ENCODE data around the gene PDCD4.
A peak's percentile ranks its signal among the peaks of the same experiment; 100 is the strongest.

PDCD4 gene

GRCh38 chr10:110862961-110863360, 8.8 kb upstream of the PDCD4 start:
- no peak for DNase-seq

GRCh38 chr10:110863361-110863760, 8.4 kb upstream of the PDCD4 start:
- no peak for DNase-seq

DNA sequence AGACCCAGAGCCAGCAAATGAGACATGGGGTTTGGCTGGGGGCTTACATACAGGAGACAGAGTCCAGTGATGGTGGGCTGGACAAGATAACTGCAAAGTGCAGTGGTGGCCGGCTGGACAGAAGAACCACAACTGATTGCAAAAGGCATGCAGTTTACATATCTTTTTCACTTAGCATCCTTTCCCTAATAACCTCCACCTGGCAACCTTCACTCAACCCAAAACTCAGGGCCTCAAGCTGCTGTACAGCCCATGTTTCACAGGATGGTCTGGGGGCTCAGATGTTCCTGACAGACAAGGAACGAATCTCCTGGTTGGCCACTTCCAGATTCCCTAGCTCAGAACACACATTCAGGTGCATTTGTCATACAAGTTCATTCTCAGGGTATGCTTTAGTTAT, 7.8 kb upstream of the PDCD4 start:
- no peak for DNase-seq

DNA sequence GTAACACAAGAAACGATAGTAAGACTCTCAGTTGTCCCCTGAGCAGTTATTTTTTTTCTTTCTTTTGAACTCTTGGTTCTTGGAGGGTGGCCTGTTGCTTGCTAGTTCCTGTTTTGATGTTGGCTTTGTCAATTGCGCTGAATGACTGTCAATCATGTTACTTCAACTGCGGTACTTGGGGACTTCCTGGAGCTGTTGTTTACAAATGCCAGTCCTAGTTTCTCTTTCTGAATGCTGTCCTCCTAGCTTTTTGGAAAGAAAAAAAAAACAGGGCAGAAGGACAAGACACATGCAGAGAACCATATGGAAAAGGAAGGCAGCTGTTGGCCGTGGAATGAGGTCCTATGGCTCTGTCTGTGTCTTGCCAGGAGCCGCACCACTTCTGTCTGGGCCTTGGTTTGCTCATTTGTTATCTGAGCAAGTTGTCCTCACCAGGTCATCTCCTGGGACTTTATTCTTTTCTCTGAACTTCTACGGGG, 7.0 kb upstream of the PDCD4 start:
- peak; percentile 95 for DNase-seq

DNA sequence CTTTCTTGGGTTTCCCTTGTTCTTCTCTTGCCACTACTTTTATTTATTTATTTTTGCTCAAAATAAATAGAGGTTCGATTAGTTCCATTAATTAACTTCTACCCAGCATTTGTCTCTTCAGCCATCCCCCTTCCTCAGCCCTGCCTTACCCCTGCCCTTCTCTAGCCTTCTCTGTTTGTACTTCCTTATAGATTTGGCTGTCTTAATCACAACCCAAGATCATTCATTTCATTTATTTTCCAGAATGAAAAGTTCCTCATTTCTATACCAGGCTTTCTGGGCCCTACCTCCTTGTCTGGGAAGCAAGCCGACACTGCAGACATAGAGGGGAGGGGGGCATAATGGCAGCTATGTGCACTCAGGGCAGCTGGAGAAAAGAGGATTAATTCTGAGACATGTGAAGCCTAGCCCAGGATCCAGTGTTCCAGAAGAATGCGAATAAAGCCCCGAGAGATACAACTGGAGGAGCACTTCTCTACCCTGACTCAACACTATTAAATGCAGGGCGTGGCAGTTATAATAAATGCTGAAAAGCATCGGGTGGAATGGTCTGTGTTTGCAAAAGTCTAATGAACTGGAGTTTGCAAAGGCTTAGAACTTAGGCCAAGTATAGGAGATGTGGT, 6.4 kb upstream of the PDCD4 start:
- DNase-seq = peak; percentile 76

DNA sequence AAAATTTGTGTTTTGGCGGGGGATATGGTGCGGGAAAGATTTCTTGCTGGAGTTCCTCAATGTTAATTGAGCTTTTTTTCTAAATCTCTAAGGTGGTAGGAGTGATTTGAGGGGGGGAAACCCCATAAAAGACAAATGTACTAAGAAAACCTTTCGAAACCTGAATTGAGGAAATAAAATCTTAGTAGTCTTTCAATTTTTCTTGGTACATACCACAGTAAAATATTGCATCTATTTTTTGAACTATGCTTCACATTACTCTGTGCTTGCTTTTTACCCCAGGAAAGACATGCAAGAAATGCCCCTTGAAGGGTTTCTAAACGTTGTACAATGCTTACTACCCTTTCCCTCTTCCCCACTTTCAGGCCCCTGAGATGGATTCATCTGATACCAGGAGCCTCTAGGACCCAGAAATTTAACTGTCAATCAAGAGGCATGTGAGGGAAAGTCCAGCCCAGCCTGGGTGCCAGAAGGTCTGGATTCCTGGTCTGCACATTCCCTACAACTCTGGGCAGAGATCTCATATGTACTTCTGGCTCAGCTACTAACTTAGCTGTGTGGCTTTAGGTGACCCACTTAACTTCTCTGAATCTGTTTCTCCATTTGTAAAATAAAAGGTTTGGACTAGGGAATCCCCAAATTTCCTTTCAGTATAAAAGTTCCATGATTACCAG, 5.8 kb upstream of the PDCD4 start:
- peak; percentile 60 for DNase-seq

DNA sequence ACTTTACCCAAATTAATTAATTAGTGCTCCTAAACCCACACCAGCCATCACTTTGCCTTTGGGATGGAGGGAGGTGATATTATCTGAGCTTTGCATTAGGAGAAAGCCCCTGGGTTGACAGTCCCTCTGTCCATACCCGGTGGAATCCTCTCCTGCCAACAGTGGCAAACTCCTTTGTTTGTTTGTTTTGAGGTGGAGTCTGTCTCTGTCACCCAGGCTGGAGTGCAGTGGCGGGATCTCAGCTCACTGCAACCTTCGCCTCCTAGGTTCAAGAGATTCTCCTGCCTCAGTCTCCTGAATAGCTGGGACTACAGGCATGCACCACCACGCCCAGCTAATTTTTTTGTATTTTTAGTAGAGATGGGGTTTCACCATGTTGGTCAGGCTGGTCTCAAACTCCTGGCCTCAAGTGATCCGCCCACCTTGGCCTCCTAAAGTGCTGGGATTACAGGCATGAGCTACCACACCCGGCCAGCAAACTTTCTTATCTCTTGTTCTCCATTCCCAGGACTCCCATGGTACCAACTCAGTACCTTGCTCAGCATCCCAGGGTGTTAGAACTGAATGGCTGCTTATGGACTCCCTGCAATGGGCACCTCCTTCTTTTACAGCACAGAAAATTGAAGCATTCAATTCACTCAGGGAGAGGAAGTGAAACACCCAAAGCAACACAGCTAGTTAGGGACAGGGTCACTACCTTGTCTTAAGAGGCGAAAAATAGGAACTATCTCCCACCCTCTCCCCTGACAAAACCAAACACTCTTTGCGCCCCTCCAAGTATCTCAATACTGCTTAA, 4.5 kb upstream of the PDCD4 start:
- peak; percentile 39 for DNase-seq

DNA sequence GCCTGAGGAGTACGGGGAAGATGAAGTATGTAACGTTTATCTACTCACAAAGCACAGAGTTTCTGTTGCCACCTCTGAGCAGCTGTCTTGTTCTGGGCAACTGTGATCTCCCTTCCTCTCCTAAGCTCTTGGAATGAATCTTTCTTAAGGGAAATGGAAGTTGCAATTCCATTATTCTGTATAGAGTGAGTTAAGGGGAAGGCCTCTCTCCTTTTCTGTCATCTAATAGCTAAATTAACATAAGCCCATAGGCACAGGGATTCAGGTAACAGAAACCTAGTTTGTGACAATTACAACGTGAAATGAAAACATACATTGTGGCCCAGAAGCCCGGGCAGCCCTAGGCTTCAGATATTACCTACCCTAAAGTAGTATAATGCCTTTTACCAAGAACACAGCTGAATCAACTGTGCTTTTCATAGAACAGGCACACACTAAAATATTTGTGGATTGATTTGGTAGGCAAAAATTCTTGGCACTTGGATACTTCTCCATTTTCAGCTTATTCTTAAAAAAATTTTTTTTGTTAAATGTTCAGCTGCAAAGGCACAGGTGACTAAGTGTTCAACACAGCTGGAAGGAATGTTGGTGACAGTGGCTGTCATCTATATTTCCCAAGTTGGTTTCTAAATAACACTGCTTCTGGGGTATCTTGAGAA, 3.8 kb upstream of the PDCD4 start:
- DNase-seq = no peak

DNA sequence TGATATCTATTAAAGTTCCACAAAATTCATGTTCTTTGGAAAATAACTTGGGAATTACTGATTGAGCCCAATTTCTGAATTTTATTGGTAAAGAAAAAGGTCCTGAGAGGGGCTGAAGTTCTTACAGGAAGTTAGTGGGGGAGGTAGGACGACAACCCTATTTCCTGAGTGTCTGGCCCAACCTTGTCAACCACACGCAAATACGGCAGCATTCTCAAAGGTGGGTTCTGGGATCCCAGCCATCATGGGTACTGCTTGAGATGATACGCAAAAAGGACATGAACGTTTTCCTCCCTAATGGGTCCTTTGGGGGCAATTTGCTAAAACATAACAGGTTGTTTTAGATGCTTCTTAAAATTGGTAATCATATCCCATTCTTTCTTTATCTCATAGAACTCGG, 2.7 kb upstream of the PDCD4 start:
- DNase-seq = no peak

- DNase-seq = peak; percentile 62
Measured at GRCh38 chr10:110870823-110871297, 868 bp upstream of the PDCD4 start.

GRCh38 chr10:110872145-110872983, 636 bp downstream of the PDCD4 start:
- DNase-seq = peak; percentile 96

DNA sequence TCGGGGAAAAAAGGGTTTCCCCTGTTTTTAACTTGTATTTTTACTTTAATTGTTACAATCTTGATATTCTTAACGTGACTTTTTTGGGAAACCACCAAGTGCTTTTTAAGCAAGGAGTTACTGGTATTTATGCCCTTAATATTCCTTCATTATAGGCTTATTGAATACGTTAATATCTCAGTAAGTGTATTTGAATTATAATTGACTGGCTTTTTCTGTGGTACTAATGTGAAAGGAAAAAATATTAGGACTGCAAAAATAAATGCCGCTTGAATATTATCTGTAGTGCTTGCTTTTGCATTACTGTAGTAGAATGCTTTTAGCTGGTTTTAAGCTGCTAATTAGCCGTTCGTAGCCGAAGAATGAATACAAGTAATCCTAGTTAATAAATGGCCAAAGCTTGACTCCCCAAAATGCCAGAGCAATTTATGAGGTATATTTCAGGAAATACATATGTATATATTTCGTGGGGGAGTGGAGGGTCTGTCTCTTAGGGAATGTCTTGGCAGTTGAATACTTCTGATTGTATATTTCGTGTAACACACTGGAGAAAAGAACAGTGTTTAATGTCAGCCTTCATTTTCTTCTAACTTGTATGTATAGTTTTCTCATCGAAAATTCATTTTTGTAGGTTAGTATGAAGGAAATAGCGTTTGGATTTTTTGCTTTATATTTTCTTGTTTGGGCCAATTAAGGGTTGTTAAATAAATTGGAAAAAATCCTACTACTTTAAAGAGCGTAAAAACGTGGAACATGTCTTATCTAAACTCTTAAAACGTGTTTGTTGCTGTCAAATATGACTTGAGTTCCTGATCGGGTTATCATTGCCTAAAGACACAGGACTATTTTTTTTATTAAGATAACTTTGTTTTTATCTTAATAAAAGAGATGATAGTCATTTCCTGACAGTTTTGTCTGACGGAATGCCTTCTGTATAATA, 1.5 kb downstream of the PDCD4 start:
- peak; percentile 72 for DNase-seq

DNA sequence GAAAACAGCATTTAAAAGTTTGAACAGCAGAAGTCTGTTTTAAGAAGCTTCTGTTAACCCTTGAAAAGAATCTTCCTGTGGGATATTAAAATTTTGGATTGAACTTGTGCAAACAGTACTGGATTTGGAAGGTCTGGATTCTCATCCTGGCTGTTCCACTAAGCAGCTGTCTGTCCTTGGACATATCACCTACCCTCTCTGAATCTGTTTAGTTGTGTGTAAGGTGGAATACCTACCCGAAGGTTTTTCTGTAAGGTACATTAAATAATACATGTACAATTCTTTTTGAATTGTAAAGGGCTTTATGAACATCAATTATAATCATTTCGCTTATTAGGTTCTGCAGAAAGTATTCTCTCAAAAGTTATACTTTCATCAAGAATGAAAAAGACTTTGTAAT, 2.2 kb downstream of the PDCD4 start:
- DNase-seq = peak; percentile 63

GRCh38 chr10:110876000-110876399, 4.3 kb downstream of the PDCD4 start:
- DNase-seq = no peak

DNA sequence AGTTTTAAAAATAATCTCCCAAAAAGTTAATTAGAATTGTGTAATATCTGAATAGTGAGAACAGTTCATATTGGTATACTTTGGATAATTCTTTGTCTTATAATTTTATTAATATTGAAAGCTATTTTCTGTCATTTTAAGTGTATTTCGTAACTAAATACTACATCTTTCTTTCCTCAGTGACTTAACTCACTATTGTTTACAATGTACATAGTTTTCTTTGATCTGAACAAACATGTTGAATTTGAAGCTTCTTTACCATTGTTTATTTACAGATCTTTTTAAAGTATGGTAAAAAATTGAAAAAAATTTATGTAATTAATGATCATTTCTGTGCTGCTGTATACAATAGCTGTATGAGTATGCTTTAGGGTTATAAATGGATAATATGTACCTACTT, 5.1 kb downstream of the PDCD4 start:
- DNase-seq = no peak

DNA sequence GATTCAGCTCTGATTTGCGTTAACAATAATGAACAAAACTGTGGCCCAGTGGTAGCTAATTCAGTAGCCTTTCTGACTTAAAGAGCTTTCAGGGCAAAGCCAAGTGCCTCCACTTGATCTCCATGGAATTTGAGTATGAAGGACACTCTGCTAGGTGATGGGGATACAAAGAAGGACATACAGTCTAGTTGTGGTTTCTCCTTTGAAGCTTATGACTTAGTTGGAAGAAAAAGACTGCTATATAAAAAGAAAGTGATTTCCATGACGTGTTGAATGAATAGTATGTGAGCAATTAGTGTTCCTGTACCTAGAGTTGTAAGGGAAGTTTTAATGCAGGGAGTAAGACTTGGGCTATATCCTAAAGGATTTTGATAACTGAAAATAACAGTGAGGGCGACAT, 8.3 kb downstream of the PDCD4 start:
- DNase-seq = no peak

DNA sequence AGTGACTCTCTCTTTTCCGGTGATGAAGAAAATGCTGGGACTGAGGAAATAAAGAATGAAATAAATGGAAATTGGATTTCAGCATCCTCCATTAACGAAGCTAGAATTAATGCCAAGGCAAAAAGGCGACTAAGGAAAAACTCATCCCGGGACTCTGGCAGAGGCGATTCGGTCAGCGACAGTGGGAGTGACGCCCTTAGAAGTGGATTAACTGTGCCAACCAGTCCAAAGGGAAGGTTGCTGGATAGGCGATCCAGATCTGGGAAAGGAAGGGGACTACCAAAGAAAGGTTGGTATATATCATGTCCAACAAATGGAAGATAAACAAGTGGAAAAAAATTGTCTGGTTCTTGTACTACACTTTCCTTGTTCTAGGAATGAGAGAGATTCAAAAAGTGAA, 9.5 kb downstream of the PDCD4 start:
- no peak for DNase-seq

DNA sequence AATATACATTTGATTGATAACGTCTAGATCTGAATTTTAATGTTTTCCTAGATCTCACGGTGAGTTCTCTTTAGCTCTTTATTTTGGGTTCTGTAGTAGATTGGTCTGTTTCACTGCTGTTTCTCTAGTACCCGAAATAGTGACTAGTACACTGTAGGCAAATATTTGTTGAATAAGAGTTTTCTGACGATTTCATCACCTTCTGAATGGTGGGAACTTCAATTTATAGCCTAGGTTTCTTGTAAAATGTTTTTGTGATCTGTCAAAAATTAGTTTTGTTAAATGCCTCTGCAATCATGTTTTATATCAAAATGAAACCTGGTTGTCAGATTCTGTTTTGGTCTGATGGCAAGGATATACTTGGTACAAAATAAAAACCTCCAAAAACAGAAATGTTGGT, 10.2 kb downstream of the PDCD4 start:
- peak; percentile 42 for DNase-seq

DNA sequence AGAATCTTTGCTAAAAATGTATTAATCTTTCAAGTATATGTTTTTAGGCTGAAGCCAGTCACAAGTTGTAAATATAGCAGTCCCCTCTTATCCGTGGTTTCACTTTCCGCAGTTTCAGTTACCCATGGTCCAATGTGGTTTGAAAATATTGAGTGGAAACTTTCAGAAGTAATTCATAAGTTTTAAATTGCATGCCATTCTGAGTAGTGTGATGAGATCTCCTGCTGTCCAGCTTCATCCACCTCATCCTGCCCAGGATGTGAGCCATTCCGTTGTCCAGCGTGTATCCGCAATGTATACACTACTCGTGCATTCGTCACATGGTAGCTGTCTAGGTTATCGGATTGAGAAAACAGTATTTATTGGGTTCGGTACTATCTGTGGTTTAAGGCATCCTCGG, 12.2 kb downstream of the PDCD4 start:
- peak; percentile 67 for DNase-seq

DNA sequence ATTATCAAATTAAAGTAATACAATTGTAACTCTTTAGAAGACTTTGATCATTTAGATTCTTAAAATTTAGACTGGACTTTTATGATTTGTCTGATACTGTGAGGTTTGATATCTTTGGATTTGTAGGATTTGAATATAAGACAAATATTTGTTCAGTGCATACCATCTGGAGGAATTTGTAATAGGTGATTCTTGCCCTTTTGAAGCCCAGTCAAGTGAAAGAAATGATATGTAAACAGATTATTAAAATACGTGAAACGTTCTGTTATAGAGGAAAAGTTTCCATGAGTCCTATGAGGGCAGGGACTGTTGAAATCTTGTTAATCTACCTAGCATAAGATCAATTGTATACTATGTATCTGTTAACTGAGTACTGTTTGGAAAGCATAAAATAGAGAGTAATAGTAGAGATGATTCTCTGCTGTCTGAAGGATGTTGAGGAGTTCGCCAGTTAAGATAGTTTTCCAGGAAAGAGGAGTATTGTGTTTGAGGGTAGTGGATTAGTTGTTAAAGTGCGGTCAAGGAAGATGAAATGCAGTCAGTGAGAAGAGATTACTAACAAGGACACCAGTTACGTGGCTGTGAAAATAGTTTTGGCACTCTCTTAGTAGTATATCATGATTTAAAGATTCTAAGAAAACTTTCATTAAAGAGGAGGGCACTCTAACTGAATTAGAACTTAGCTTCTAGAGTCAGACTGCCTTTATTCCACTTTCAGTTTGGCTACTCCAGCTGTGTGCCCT, 14.4 kb downstream of the PDCD4 start:
- peak; percentile 73 for DNase-seq
